NCI-H2227 (cell line): ENCODE results near the gene RABEP2.
"Not testable (repeated sequence)": the region's sequence is repeated elsewhere in the genome, so short reads cannot be mapped to it uniquely, and the experiment has no call there.

Experiments used
- DNase-seq: peaks from one replicate; lab custom pipeline; 2025; ENCODE audit not compliant: unreplicated experiment; lab: John Stamatoyannopoulos, UW

Gene RABEP2

GRCh38 chr16:28932339-28933141, 7.5 kb upstream of the RABEP2 start:
- no peak for DNase-seq

- no peak for DNase-seq
These were observed 6.8 kb upstream of the RABEP2 start, which contains the start of gene CD19 for GRCh38 chr16:28931801-28932225. CD19 (plus strand) TSS chr16:28931971; CDS start chr16:28932001, 30 bp downstream.

DNA sequence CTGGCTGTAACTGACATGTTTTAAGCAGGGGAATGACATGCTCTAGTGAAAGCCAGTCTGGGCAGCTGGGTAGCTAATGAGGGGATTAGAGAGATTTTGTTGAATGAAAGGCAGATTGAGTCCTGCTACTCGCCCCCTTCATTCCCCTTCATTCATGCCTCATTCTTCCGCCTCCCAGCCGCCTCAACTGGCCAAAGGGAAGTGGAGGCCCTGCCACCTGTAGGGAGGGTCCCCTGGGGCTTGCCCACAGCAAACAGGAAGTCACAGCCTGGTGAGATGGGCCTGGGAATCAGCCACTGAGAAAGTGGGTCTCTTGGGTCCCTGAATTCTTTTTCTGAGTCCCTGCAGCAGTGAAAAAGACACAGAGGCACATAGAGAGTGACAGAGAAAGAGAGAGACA, 5.6 kb upstream of the RABEP2 start:
- no peak for DNase-seq

DNA sequence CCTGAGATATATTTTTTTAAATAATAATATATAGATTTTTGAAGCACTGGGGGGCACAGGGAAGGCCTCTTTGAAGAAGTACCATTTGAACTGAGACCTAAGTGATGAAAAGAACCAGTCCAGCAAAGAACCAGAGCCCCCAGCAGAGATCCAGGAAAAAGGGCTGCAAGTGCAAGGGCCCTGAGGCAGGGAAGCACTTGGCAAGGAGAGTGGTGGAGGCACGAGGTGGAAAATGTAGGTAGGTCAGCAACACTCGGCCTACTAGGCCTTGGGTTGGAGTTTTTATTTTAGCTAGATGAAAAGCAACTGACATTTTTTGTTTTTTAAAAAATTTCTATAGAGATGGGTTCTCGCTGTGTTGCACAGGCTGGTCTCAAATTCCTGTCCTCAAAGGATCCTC, 5.2 kb upstream of the RABEP2 start:
- no peak for DNase-seq

- no peak for DNase-seq
These were observed 2.8 kb upstream of the RABEP2 start for GRCh38 chr16:28927815-28928214.

DNA sequence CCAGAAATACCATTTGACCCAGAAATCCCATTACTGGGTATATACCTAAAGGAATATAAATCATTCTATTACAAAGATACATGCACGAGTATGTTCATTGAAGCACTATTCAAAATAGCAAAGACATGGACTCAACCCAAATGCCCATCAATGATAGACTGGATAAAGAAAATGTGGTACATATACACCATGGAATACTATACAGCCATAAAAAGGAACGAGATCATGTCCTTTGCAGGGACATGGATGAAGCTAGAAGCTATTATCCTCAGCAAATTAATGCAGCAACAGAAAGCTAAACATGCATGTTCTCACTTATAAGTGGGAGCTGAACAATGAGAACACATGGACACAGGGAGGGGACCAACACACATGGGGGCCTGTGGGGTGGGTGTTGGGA, 1.2 kb upstream of the RABEP2 start:
- not testable (repeated sequence) for DNase-seq

DNA sequence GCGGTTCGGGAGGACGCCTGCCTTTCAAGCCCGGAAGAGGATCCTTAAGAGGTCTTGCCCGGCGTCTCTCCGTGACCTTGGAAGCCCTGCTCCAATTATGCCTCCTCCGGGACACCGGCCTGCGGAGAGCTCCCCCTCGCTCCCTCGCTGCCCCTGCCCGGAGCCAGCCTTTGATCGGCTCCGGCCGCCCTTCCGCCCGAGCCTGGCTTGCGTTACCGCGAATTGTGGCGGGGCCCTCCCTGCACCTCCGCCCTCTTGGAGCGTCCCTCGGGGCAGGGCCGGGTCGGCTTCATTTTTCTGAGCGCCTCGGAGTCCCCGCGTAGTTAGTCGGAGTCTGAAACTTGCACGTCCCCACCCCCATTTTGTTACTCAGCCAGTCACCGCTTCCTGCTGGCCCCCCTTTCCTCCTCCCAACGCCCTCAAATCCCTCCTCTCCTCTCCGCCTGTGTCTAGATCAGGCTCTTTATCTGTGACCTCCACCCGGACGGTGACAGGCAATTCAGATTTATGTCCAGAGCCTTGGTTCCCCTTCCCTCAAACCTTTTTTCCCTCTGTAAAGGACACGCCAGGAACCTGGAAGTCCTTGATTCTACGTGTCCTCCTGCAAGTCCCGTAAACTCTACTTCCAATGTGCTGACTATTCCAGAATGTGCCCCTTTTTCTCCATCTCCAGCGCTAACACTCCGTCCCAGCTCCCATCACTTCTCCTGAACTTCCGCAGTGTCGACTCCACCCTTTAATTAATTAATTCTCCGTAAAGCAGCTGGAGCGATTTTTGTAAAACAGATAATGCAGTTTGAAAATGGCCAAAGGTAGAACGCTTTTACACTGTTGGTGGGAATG, 569 bp upstream of the RABEP2 start:
- peak; percentile 81 for DNase-seq

GRCh38 chr16:28924399-28924761, 658 bp downstream of the RABEP2 start:
- no peak for DNase-seq

- DNase-seq: no peak
These were observed 1.2 kb downstream of the RABEP2 start for GRCh38 chr16:28923652-28924398.

GRCh38 chr16:28923231-28923587, 1.8 kb downstream of the RABEP2 start:
- DNase-seq: no peak

- DNase-seq: no peak
These were observed 6.3 kb downstream of the RABEP2 start for GRCh38 chr16:28918698-28919097.

DNA sequence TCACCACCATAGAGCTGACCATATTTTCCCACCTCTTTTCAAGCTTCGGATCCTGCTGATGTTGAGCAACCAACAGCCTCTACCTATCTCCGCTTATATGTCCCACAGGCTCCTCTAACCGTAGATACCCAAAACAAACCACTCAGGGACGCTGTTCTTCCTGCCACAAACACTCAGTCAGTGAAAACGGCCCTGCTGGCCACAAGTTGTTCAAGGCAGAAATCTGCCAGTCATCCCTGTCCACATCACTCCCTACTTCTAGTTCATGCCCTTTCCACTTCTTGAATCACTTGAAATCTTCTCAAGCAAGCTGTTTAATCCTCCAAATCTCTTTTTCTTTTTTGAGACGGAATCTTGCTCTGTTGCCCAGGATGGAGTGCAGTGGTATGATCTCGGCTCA, 7.9 kb downstream of the RABEP2 start:
- DNase-seq: no peak

GRCh38 chr16:28915181-28915580, 9.9 kb downstream of the RABEP2 start:
- DNase-seq: no peak

- no peak for DNase-seq
These were observed 10.9 kb downstream of the RABEP2 start for GRCh38 chr16:28913946-28914724.

DNA sequence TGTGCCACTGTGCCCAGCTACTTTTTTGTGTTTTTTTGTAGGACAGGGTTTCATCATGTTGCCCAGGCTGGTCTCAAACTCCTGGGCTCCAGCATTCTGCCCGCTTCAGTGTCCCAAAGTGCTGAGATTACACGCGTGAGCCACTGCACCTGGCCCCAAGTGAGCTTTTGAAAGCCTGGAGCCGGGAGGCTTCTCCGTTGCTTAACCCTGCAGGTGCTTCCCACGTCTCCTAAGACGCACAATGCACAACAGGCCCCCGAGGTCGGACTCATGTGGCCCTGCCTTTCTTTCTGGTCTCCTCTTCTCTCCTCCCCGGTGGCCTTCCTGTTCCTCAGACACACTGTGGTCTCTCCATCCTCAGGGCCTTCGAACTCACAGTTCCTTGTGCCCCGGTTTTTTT, 12.5 kb downstream of the RABEP2 start:
- no peak for DNase-seq

GRCh38 chr16:28910086-28911031, 14.7 kb downstream of the RABEP2 start:
- no peak for DNase-seq

DNA sequence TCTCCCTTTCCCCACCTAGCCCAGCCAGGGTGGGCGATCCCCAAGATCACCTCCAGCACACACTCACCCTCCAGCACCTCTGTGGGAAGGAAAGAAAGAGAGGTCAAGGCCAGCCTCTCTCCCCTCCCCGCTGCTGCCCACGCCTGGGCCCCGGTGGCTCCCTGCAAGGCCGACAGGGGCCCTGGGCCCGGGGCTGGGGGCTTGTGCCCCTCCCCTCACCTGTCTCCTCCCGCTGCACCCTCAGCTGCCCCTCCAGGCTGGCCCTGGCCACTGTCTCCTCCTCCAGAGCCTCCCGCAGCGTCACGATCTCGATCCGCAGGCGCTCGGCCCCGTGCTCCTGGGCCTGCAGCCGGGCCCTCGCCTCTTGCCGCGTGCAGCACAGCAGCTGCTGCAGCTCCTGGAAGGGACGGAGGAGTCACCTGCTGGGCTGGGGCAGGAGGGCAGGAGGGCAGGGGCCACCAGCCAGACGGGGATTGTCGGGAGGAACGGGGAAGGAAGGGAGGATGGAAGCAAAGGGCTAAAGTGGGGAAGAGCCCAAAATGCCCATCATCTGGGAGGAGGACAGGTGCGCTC, 19.2 kb downstream of the RABEP2 start:
- no peak for DNase-seq

DNA sequence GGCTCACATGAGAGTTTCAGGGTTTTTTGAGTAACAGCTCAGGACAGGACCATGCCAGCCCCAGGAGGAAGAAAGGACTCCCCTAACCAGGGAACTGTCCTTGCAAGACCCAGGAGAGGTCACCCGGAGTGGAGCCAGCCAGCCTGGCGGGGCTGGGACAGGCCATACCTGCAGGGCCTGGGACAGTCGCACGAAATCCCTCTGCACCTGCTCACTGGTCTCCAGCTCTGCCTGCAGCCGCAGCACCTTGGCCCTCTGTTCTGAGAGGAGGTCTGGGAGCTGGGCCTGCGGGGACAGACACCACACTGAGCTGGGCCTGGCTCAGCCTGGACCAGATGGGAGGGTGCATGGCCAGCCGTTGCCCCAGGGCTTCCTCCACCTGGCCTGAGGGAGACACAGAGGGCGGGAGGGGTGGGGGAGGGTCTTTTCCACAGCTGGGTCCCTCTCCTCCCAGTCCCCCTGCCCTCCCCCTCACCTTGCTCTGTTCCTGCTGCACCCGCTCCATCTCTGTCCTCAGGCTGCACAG, 19.7 kb downstream of the RABEP2 start:
- DNase-seq: no peak

DNA sequence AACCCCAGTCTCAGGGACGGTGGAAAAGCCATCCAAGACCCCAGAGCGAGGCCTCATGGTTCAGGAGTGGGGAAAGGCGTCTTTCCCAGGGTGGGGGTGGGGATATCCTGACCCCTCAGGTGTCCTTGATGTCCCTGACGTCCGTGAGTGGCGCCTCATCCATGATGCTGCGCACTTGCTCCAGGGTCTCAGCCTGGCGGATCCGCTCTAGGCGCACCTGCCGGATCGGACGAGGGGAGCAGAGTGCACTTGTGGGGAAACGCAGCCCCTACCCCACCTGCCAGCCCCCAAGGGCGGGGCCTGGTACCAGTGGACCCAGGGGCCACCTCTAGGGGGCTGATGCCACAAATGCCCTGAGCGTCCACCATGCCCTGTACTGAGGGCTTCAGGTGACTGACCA, 20.2 kb downstream of the RABEP2 start:
- no peak for DNase-seq
